BE2C (cell line): ENCODE results near the gene C8B.

Source experiments
- DNase-seq: peaks from one replicate; pipeline ENCODE4 v3.0.0-alpha.2; 2020
- H3K27me3 ChIP-seq: fragments of 250-450 bp; sonication (Bioruptor Pico); 2 replicates; pipeline ENCODE4 v1.5.1; 2020; ENCODE audit warnings: mild to moderate bottlenecking
- H3K36me3 ChIP-seq: fragments of 250-450 bp; sonication (Bioruptor Pico); 2 replicates; pipeline ENCODE4 v1.5.1; 2020; ENCODE audit warnings: mild to moderate bottlenecking
- H3K4me1 ChIP-seq: fragments of 250-450 bp; sonication (Bioruptor Pico); 2 replicates; pipeline ENCODE4 v1.5.1; 2020
- H3K4me3 ChIP-seq: 2 replicates; pipeline ENCODE4 v1.5.1; 2011; ENCODE audit warnings: low read depth, low read length
- H3K9me3 ChIP-seq: fragments of 250-450 bp; sonication (Bioruptor Pico); 2 replicates; pipeline ENCODE4 v1.5.1; 2020
- TF ChIP-seq, protein P1 (sequence below): IDR thresholded peaks from 2 replicates; pipeline ENCODE4 v1.5.1; 2012; ENCODE audit warnings: mild to moderate bottlenecking, low read depth, low read length

The C8B gene

GRCh38 chr1:56920591-56921001 is 45.2 kb downstream of the C8B start:
- Histone ChIP-seq H3K4me3 (no peak overlapping the region), H3K27me3 (no peaks in the 10 kb centered on the region), H3K9me3 (no peaks in the 10 kb centered on the region), H3K36me3 (no peaks in the 10 kb centered on the region), H3K4me1 (peaks cover 4% of the 10 kb centered on the region)
- DNase-seq = no peak
- TF ChIP-seq, protein P1, sequence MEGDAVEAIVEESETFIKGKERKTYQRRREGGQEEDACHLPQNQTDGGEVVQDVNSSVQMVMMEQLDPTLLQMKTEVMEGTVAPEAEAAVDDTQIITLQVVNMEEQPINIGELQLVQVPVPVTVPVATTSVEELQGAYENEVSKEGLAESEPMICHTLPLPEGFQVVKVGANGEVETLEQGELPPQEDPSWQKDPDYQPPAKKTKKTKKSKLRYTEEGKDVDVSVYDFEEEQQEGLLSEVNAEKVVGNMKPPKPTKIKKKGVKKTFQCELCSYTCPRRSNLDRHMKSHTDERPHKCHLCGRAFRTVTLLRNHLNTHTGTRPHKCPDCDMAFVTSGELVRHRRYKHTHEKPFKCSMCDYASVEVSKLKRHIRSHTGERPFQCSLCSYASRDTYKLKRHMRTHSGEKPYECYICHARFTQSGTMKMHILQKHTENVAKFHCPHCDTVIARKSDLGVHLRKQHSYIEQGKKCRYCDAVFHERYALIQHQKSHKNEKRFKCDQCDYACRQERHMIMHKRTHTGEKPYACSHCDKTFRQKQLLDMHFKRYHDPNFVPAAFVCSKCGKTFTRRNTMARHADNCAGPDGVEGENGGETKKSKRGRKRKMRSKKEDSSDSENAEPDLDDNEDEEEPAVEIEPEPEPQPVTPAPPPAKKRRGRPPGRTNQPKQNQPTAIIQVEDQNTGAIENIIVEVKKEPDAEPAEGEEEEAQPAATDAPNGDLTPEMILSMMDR = no peak

- H3K4me1 ChIP-seq = peaks cover 4% of the 10 kb centered on the region
- H3K27me3 ChIP-seq = no peaks in the 10 kb centered on the region
- DNase-seq = no peak
- H3K36me3 ChIP-seq = no peaks in the 10 kb centered on the region
- no peaks in the 10 kb centered on the region for H3K9me3 ChIP-seq
- TF ChIP-seq, protein P1 = no peak
- H3K4me3 ChIP-seq = no peak overlapping the region
Measured at GRCh38 chr1:56917356-56917755, 48.5 kb downstream of the C8B start.

DNA sequence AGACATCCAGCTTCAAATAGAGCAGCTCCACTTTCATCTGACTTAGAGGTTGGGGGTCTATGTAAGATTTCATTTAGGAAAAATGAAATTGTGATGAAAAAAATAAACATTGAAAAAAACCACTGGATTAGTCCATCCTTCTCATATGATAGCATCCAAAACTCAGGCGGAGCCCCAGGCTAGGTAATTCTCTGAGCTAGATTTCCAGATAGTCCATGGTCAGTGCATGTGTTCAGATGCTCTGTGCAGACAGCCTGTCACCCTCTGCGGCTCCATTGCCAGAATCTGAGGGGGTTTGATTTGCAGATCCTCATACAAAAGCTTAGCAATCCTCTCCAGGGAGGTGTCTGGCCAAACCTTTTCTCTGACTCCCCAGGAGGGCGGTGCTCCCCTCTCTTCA is 49.2 kb downstream of the C8B start:
- no peak for DNase-seq
- no peak overlapping the region for H3K4me3 ChIP-seq
- no peaks in the 10 kb centered on the region for H3K36me3 ChIP-seq
- TF ChIP-seq, protein P1 = no peak
- H3K4me1 ChIP-seq = peaks cover 4% of the 10 kb centered on the region
- no peaks in the 10 kb centered on the region for H3K27me3 ChIP-seq
- H3K9me3 ChIP-seq = no peaks in the 10 kb centered on the region

- DNase-seq = peak; percentile 6
- Histone ChIP-seq H3K27me3 (no peaks in the 10 kb centered on the region), H3K4me3 (no peak overlapping the region), H3K4me1 (peaks cover 4% of the 10 kb centered on the region), H3K9me3 (no peaks in the 10 kb centered on the region), H3K36me3 (no peaks in the 10 kb centered on the region)
- TF ChIP-seq, protein P1 = no peak
Measured at GRCh38 chr1:56915960-56916359, 49.9 kb downstream of the C8B start.

- H3K27me3 ChIP-seq = no peaks in the 10 kb centered on the region
- no peaks in the 10 kb centered on the region for H3K36me3 ChIP-seq
- TF ChIP-seq, protein P1 = no peak
- H3K4me1 ChIP-seq = peaks cover 4% of the 10 kb centered on the region
- no peak for DNase-seq
- no peaks in the 10 kb centered on the region for H3K9me3 ChIP-seq
- no peak overlapping the region for H3K4me3 ChIP-seq
Measured at GRCh38 chr1:56912325-56912724, 53.5 kb downstream of the C8B start.

DNA sequence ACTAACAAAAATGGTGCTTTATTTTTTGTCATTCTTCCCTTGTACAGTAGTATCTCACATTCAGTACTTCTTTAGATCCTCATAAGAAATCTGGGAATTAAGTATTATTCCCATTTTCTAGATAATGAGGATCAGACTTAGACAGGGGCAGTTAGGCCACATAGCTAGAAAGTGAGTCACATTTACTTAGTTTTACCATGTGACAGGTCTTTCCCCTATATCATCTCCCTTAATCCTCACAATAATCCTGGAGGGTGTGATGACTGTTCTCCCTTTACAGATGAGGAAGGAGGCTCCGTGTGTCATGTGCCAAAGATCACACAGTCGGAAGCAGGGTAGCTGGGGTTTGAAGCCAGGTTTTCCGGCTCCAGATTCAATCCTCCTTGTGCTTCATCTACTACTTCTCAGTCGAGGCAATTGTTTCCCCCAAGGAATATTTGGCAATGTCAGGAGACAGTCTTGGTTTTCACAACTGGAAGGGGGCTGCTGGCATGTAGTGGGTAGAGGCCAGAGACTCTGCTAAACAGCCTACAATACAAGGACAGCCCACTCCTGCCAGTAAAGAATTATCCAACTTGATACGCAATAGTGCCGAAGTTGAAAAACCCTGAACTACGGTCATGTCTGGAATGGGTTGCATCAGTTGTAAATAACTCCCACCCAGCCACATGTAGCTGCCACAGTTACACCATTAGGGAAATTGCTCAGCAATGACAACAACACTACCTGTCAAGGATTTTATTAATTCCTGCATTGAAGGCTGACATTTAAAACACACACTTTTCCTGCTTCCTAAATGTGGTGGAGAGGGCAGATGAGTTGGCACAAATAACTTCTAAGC is 54.5 kb downstream of the C8B start:
- TF ChIP-seq, protein P1 = no peak
- Histone ChIP-seq H3K4me3 (no peak overlapping the region), H3K4me1 (peaks cover 4% of the 10 kb centered on the region; the same call in 1 of the 2 replicates), H3K9me3 (no peaks in the 10 kb centered on the region), H3K36me3 (no peaks in the 10 kb centered on the region), H3K27me3 (no peaks in the 10 kb centered on the region)
- DNase-seq = no peak
